Breast epithelium (tissue), 3 donors: ENCODE data around the gene C2CD3.

Source experiments
- POLR2A ChIP-seq: fragments of 450-650 bp; IDR thresholded peaks from one replicate; pipeline ENCODE4 v1.6.1; 2016; ENCODE audit warnings: antibody characterized with exemption, mild to moderate bottlenecking, moderate library complexity
- TF ChIP-seq, protein P1 (sequence below), 3 donors: fragments of 450-650 bp; IDR thresholded peaks; one replicate each; pipeline ENCODE4 v1.5.1; 2016 to 2017; ENCODE audit warnings: antibody characterized with exemption in 3 of 3, mild to moderate bottlenecking in 3 of 3, moderate library complexity in 3 of 3

DNA sequence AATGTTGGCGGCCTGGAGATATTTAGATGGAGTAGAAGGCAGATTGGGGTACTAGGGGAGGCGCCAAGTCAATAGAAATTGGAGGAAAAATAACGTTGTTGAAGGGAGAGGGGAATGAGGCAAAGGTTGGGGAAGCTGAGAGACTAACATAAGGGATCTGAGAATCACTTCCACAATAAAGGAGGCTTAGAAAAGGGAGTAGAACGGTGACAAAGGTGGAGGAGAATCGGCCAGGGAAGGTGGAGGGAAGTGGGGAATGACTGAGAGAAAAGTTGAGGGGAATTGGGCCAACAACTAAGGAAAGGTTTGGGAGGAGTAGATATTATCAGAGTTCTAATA lies 797 bp upstream of the C2CD3 start:
- no peak for TF ChIP-seq POLR2A
- TF ChIP-seq, protein P1, sequence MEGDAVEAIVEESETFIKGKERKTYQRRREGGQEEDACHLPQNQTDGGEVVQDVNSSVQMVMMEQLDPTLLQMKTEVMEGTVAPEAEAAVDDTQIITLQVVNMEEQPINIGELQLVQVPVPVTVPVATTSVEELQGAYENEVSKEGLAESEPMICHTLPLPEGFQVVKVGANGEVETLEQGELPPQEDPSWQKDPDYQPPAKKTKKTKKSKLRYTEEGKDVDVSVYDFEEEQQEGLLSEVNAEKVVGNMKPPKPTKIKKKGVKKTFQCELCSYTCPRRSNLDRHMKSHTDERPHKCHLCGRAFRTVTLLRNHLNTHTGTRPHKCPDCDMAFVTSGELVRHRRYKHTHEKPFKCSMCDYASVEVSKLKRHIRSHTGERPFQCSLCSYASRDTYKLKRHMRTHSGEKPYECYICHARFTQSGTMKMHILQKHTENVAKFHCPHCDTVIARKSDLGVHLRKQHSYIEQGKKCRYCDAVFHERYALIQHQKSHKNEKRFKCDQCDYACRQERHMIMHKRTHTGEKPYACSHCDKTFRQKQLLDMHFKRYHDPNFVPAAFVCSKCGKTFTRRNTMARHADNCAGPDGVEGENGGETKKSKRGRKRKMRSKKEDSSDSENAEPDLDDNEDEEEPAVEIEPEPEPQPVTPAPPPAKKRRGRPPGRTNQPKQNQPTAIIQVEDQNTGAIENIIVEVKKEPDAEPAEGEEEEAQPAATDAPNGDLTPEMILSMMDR (IDR thresholded peaks at IDR 0.05), result no peak
